ENCODE data around the gene CD79B.
"Not testable (repeated sequence)": the region's sequence is repeated elsewhere in the genome, so short reads cannot be mapped to it uniquely, and the experiment has no call there.

- TF ChIP-seq, protein P1, sequence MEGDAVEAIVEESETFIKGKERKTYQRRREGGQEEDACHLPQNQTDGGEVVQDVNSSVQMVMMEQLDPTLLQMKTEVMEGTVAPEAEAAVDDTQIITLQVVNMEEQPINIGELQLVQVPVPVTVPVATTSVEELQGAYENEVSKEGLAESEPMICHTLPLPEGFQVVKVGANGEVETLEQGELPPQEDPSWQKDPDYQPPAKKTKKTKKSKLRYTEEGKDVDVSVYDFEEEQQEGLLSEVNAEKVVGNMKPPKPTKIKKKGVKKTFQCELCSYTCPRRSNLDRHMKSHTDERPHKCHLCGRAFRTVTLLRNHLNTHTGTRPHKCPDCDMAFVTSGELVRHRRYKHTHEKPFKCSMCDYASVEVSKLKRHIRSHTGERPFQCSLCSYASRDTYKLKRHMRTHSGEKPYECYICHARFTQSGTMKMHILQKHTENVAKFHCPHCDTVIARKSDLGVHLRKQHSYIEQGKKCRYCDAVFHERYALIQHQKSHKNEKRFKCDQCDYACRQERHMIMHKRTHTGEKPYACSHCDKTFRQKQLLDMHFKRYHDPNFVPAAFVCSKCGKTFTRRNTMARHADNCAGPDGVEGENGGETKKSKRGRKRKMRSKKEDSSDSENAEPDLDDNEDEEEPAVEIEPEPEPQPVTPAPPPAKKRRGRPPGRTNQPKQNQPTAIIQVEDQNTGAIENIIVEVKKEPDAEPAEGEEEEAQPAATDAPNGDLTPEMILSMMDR (IDR thresholded peaks at IDR 0.05), result not testable (repeated sequence)
- TF ChIP-seq POLR2A (IDR thresholded peaks at IDR 0.05), result not testable (repeated sequence)
Observed at GRCh38 chr17:63922402-63922801, 9.7 kb downstream of the CD79B start.

All from heart left ventricle (tissue), 13 donors.